NCI-H1694 treated with DMSO at 0.1 percent for 48 hours (cell line): Measurements from ENCODE around the gene IP6K2.
"Not testable (repeated sequence)": the region's sequence is repeated elsewhere in the genome, so short reads cannot be mapped to it uniquely, and the experiment has no call there.

ENCODE experiments used
- DNase-seq: peaks from one replicate; lab custom pipeline; 2025; lab: John Stamatoyannopoulos, UW

IP6K2 gene

GRCh38 chr3:48716982-48717746 is at the start of gene IP6K2:
TSS of gene IP6K2 (minus strand) at chr3:48717221. CDS start at chr3:48695291, 21,930 bp downstream.
- peak; percentile 73 for DNase-seq

- DNase-seq = no peak
Measured at GRCh38 chr3:48765376-48765775, 48.4 kb upstream of the IP6K2 start.

- no peak for DNase-seq
Measured at GRCh38 chr3:48762816-48763215, 45.8 kb upstream of the IP6K2 start.

- DNase-seq = not testable (repeated sequence)
Measured at GRCh38 chr3:48759991-48760540, 43.0 kb upstream of the IP6K2 start.

- DNase-seq = not testable (repeated sequence)
Measured at GRCh38 chr3:48759531-48759930, 42.5 kb upstream of the IP6K2 start.

- DNase-seq = no peak
Measured at GRCh38 chr3:48759071-48759470, 42.0 kb upstream of the IP6K2 start.

- DNase-seq = no peak
Measured at GRCh38 chr3:48756640-48757039, 39.6 kb upstream of the IP6K2 start.

GRCh38 chr3:48750856-48751255 is 33.8 kb upstream of the IP6K2 start:
- DNase-seq = no peak

GRCh38 chr3:48748754-48749153 is 31.7 kb upstream of the IP6K2 start:
- DNase-seq = no peak

- DNase-seq = no peak
Measured at GRCh38 chr3:48747706-48748105, 30.7 kb upstream of the IP6K2 start.

- no peak for DNase-seq
Measured at GRCh38 chr3:48747015-48747615, 30.1 kb upstream of the IP6K2 start.

GRCh38 chr3:48743773-48744172 is 26.8 kb upstream of the IP6K2 start:
- no peak for DNase-seq

- DNase-seq = not testable (repeated sequence)
Measured at GRCh38 chr3:48741226-48741625, 24.2 kb upstream of the IP6K2 start.

GRCh38 chr3:48739955-48740823 is 23.2 kb upstream of the IP6K2 start:
- no peak for DNase-seq

GRCh38 chr3:48739617-48739954 is 22.6 kb upstream of the IP6K2 start:
- no peak for DNase-seq

GRCh38 chr3:48738926-48739616 is 22.1 kb upstream of the IP6K2 start:
- no peak for DNase-seq

- no peak for DNase-seq
Measured at GRCh38 chr3:48738144-48738536, 21.1 kb upstream of the IP6K2 start.

GRCh38 chr3:48735075-48735767 is 18.2 kb upstream of the IP6K2 start:
- DNase-seq = not testable (repeated sequence)

GRCh38 chr3:48734541-48734940 is 17.5 kb upstream of the IP6K2 start:
- not testable (repeated sequence) for DNase-seq

GRCh38 chr3:48733752-48734518 is 16.9 kb upstream of the IP6K2 start:
- DNase-seq = not testable (repeated sequence)
